CD4-positive, alpha-beta T cell (primary cell): ENCODE data around the gene SYNRG. TPM values are rescaled to one million over a fixed set of nuclear protein-coding genes. Genes with fewer than 3 reads are reported as not detected.

Experiments used
- ATAC-seq: fragments of 200-7000 bp; cut with Tn5 transposase; one replicate; pipeline ENCODE4 v1.10.0; 2022; ENCODE audit warnings: mild to moderate bottlenecking; ENCODE audit not compliant: poor library complexity
- CTCF ChIA-PET: fragments of 350-600 bp; sonication (Branson Sonifier 250); formaldehyde crosslinking; loops from one replicate; lab custom pipeline; 2021; ENCODE audit warnings: antibody characterized with exemption, inconsistent platforms; lab: Charles Lee
- POLR2A ChIA-PET: fragments of 350-600 bp; sonication (Branson Sonifier 250); formaldehyde crosslinking; loops from one replicate; lab custom pipeline; 2021; ENCODE audit warnings: antibody characterized with exemption, inconsistent platforms; lab: Charles Lee
- DNase-seq, 14 experiments: peaks; one replicate each; pipeline ENCODE4 v3.0.0-alpha.2; 2013 to 2020; ENCODE audit warnings: mixed read lengths in 2 of 14
- H3K27ac ChIP-seq, 2 donors: one replicate each; pipeline versions ENCODE4 v1.5.1 to v1.7.0; 2013; ENCODE audit warnings: low read length in 2 of 2, low read depth in 1 of 2, mild to moderate bottlenecking in 1 of 2
- H3K27me3 ChIP-seq, 2 experiments: 1 replicate in 1 of 2; 2 replicates in 1 of 2; pipeline versions ENCODE4 v1.6.1 to v1.7.0; 2013; ENCODE audit warnings: low read length in 2 of 2, control low read depth in 1 of 2, mild to moderate bottlenecking in 1 of 2, moderate library complexity in 1 of 2; ENCODE audit not compliant: insufficient read depth in 2 of 2, control insufficient read depth in 1 of 2
- H3K36me3 ChIP-seq: one replicate; pipeline ENCODE4 v1.6.1; 2013; ENCODE audit warnings: low read length, control low read depth; ENCODE audit not compliant: insufficient read depth
- H3K4me1 ChIP-seq: one replicate; pipeline ENCODE4 v1.6.1; 2013; ENCODE audit warnings: low read length, control low read depth; ENCODE audit not compliant: insufficient read depth
- H3K4me3 ChIP-seq: one replicate; pipeline ENCODE4 v1.5.1; 2013; ENCODE audit warnings: mild to moderate bottlenecking, low read length, moderate library complexity
- H3K9me3 ChIP-seq, 2 experiments: 1 replicate in 1 of 2; 2 replicates in 1 of 2; pipeline versions ENCODE4 v1.6.1 to v1.7.0; 2013; ENCODE audit warnings: low read length in 2 of 2, mild to moderate bottlenecking in 2 of 2, control low read depth in 1 of 2, moderate library complexity in 1 of 2; ENCODE audit not compliant: control insufficient read depth in 1 of 2, insufficient read depth in 1 of 2
- H3K27ac Mint-ChIP-seq: one replicate; pipeline ENCODE4 v1.8.0; 2020; ENCODE audit warnings: mixed read lengths
- H3K27me3 Mint-ChIP-seq: one replicate; pipeline ENCODE4 v1.8.0; 2021; ENCODE audit warnings: mixed read lengths
- H3K36me3 Mint-ChIP-seq: one replicate; pipeline ENCODE4 v1.8.0; 2021; ENCODE audit warnings: low read depth, mixed read lengths
- H3K4me1 Mint-ChIP-seq: one replicate; pipeline ENCODE4 v1.8.0; 2021; ENCODE audit warnings: low read depth, mixed read lengths
- H3K4me3 Mint-ChIP-seq: one replicate; pipeline ENCODE4 v1.8.0; 2020; ENCODE audit warnings: mild to moderate bottlenecking, mixed read lengths
- H3K9me3 Mint-ChIP-seq: one replicate; pipeline ENCODE4 v1.8.0; 2020; ENCODE audit warnings: mixed read lengths
- CTCF ChIP-seq: fragments of 200-600 bp; IDR thresholded peaks from one replicate; pipeline ENCODE4 v1.8.0; 2022; ENCODE audit warnings: antibody characterized with exemption, mild to moderate bottlenecking
- intact Hi-C, 2 experiments: fragments of 100-400 bp; cut with DNase I in 1 of 2; cut with micrococcal nuclease in 1 of 2; formaldehyde crosslinking; loops; one replicate each; pipeline versions ENCODE4 v1.15.1 to v1.9.0; 2023 to 2025; cut with DNase I, micrococcal nuclease
- total RNA-seq, 174 experiments: library from RNA in 2 of 174; stranded (reverse) in 2 of 174; gene quantifications; one replicate each; pipeline ENCODE4 v1.2.3 and lab custom pipeline; 2021 to 2026

SYNRG gene
- total RNA-seq, 2 experiments from 2014 or later = 40.0 to 45.8 TPM

- H3K4me3 Mint-ChIP-seq = no peak overlapping the region
- no peaks in the 10 kb centered on the region for H3K9me3 Mint-ChIP-seq
- peaks cover 80% of the 10 kb centered on the region for H3K36me3 Mint-ChIP-seq
- no peaks in the 10 kb centered on the region for H3K27me3 Mint-ChIP-seq
- POLR2A ChIA-PET = no interaction called here
- intact Hi-C loops = no loop called here
- no peak overlapping the region for H3K4me3 ChIP-seq
- H3K27me3 ChIP-seq = no peaks in the 10 kb centered on the region
- H3K4me1 ChIP-seq = peaks cover under 1% of the 10 kb centered on the region
- no peak for TF ChIP-seq CTCF
- no peak overlapping the region for H3K27ac Mint-ChIP-seq
- H3K36me3 ChIP-seq = peaks cover 84% of the 10 kb centered on the region
- H3K27ac ChIP-seq = no peak overlapping the region
- CTCF ChIA-PET = no interaction called here
- peaks cover 9% of the 10 kb centered on the region for H3K4me1 Mint-ChIP-seq
- H3K9me3 ChIP-seq = no peaks in the 10 kb centered on the region
- DNase-seq (no peak), ATAC-seq (no peak)
Measured at GRCh38 chr17:37541880-37542660, 67.1 kb downstream of the SYNRG start.

GRCh38 chr17:37538981-37539659 is 70.1 kb downstream of the SYNRG start:
- no peak overlapping the region for H3K4me3 Mint-ChIP-seq
- no peaks in the 10 kb centered on the region for H3K9me3 Mint-ChIP-seq

GRCh38 chr17:37535906-37536305 is 73.3 kb downstream of the SYNRG start:
- peaks cover 83% of the 10 kb centered on the region for H3K36me3 ChIP-seq
- POLR2A ChIA-PET = no interaction called here
- Mint-ChIP-seq H3K9me3 (no peaks in the 10 kb centered on the region), H3K4me1 (no peaks in the 10 kb centered on the region), H3K27me3 (no peaks in the 10 kb centered on the region), H3K27ac (peak overlapping the region; percentile 41), H3K4me3 (no peak overlapping the region), H3K36me3 (peaks cover 79% of the 10 kb centered on the region)
- intact Hi-C loops = no loop called here
- TF ChIP-seq CTCF = no peak
- no peaks in the 10 kb centered on the region for H3K27me3 ChIP-seq
- H3K4me3 ChIP-seq = no peak overlapping the region
- CTCF ChIA-PET = no interaction called here
- no peaks in the 10 kb centered on the region for H3K9me3 ChIP-seq
- no peak overlapping the region for H3K27ac ChIP-seq
- no peak for DNase-seq
- ATAC-seq = no peak
- H3K4me1 ChIP-seq = no peaks in the 10 kb centered on the region

More at GRCh38 chr17:37538981-37539659, 70.1 kb downstream of the SYNRG start:
- Mint-ChIP-seq H3K4me1 (no peaks in the 10 kb centered on the region), H3K27me3 (no peaks in the 10 kb centered on the region), H3K27ac (no peak overlapping the region), H3K36me3 (peaks cover 87% of the 10 kb centered on the region)
- Histone ChIP-seq H3K27ac (no peak overlapping the region), H3K27me3 (no peaks in the 10 kb centered on the region), H3K4me3 (no peak overlapping the region), H3K9me3 (no peaks in the 10 kb centered on the region), H3K36me3 (peaks cover 96% of the 10 kb centered on the region), H3K4me1 (no peaks in the 10 kb centered on the region)
- intact Hi-C loops = no loop called here
- ATAC-seq (no peak), DNase-seq (no peak)
- ChIA-PET CTCF (no interaction called here), POLR2A (no interaction called here)
- no peak for TF ChIP-seq CTCF
